Measurements from ENCODE around the gene CDA. TPM values are rescaled to one million over a fixed set of nuclear protein-coding genes. Genes with fewer than 3 reads are reported as not detected.

Gene CDA
- total and polyA plus RNA-seq, 2 of the 8 experiments (the other 6 are each of a cell fraction or from before 2014, with no cell fraction given), result 4.4 to 11.3 TPM

DNA sequence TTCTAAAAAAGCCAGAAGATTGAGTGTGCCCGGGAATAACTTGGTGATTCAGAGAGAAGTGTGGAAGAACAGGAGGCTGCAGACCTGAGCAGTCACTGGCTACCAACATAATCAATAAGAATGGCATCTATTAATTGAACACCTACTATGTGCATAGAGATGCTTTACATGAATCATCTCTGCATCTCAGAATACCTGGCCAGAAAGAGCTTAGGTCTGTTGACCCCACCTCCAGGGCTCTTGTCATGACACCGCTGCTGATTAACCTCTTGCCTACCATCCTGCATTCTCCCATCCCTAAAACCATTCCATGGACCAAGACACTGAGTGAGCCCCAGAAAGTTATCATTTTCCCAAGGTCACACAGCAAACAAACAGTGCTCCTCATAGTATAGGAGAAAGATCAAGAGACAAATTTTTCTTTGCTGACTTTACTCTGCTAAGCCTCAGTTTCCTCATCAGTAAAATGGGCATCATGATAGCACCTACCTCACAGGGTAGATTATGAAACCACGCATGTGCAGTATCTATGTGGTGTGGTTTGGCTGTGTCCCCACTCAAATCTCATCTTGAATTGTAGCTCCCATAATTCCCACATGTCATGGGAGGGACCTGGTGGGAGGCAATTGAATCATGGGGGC lies 28.1 kb downstream of the CDA start (continued):
- TF ChIP-seq USF2 (IDR thresholded peaks at IDR 0.05; ENCODE audit: low read length) (no peak), EZH2 (IDR thresholded peaks at IDR 0.05; ENCODE audit: low read depth, low read length, severe bottlenecking) (no peak), CBX8 (IDR thresholded peaks at IDR 0.05; ENCODE audit: borderline replicate concordance, low read depth, low read length) (no peak), EGR1 (IDR thresholded peaks at IDR 0.05; ENCODE audit: borderline replicate concordance, low read depth, low read length) (no peak), CTBP2 (IDR thresholded peaks at IDR 0.05; ENCODE audit: borderline replicate concordance, insufficient read depth, insufficient read length, low read length) (no peak)

All from H1 (cell line).